ENCODE results near the gene MSANTD2.

MSANTD2 gene
- total RNA-seq = 16.2 to 22.7 (median 18.9) reads per million in 3 experiments

- DNase-seq = peak; percentile 75
These were observed at the start of gene MSANTD2 for GRCh38 chr11:124800226-124800929. TSS of gene MSANTD2 (minus strand) at chr11:124800406. CDS start at chr11:124800380, 26 bp downstream.

GRCh38 chr11:124846070-124846673, 46.0 kb upstream of the MSANTD2 start:
- no peak for DNase-seq

GRCh38 chr11:124844664-124845079, 44.5 kb upstream of the MSANTD2 start:
- no peak for DNase-seq

- no peak for DNase-seq
These were observed 43.4 kb upstream of the MSANTD2 start for GRCh38 chr11:124843616-124843910.

GRCh38 chr11:124842305-124842704, 42.1 kb upstream of the MSANTD2 start:
- DNase-seq = no peak

GRCh38 chr11:124841840-124842239, 41.6 kb upstream of the MSANTD2 start:
- DNase-seq = no peak

GRCh38 chr11:124841201-124841600, 41.0 kb upstream of the MSANTD2 start:
- no peak for DNase-seq

GRCh38 chr11:124840666-124841065, 40.5 kb upstream of the MSANTD2 start:
- DNase-seq = no peak

GRCh38 chr11:124839972-124840621, 39.9 kb upstream of the MSANTD2 start:
- DNase-seq = no peak

GRCh38 chr11:124839128-124839971, 39.1 kb upstream of the MSANTD2 start:
- DNase-seq = no peak

- no peak for DNase-seq
These were observed 38.6 kb upstream of the MSANTD2 start for GRCh38 chr11:124838805-124839127.

- DNase-seq = no peak
These were observed 37.3 kb upstream of the MSANTD2 start for GRCh38 chr11:124837491-124837856.

- DNase-seq = no peak
These were observed 35.7 kb upstream of the MSANTD2 start for GRCh38 chr11:124835918-124836317.

- no peak for DNase-seq
These were observed 34.4 kb upstream of the MSANTD2 start for GRCh38 chr11:124834526-124835180.

GRCh38 chr11:124832571-124832970, 32.4 kb upstream of the MSANTD2 start:
- no peak for DNase-seq

GRCh38 chr11:124831897-124832296, 31.7 kb upstream of the MSANTD2 start:
- DNase-seq = no peak

GRCh38 chr11:124830749-124831148, 30.5 kb upstream of the MSANTD2 start:
- no peak for DNase-seq

- no peak for DNase-seq
These were observed 29.8 kb upstream of the MSANTD2 start for GRCh38 chr11:124829986-124830385.

GRCh38 chr11:124825876-124826275, 25.7 kb upstream of the MSANTD2 start:
- no peak for DNase-seq

GRCh38 chr11:124823512-124824376, 23.5 kb upstream of the MSANTD2 start:
- no peak for DNase-seq

GRCh38 chr11:124821995-124822730, 22.0 kb upstream of the MSANTD2 start:
- no peak for DNase-seq
